ENCODE measurements around the gene FAM184A. TPM values are rescaled to one million over a fixed set of nuclear protein-coding genes. Genes with fewer than 3 reads are reported as not detected.

Gene FAM184A, protein sequence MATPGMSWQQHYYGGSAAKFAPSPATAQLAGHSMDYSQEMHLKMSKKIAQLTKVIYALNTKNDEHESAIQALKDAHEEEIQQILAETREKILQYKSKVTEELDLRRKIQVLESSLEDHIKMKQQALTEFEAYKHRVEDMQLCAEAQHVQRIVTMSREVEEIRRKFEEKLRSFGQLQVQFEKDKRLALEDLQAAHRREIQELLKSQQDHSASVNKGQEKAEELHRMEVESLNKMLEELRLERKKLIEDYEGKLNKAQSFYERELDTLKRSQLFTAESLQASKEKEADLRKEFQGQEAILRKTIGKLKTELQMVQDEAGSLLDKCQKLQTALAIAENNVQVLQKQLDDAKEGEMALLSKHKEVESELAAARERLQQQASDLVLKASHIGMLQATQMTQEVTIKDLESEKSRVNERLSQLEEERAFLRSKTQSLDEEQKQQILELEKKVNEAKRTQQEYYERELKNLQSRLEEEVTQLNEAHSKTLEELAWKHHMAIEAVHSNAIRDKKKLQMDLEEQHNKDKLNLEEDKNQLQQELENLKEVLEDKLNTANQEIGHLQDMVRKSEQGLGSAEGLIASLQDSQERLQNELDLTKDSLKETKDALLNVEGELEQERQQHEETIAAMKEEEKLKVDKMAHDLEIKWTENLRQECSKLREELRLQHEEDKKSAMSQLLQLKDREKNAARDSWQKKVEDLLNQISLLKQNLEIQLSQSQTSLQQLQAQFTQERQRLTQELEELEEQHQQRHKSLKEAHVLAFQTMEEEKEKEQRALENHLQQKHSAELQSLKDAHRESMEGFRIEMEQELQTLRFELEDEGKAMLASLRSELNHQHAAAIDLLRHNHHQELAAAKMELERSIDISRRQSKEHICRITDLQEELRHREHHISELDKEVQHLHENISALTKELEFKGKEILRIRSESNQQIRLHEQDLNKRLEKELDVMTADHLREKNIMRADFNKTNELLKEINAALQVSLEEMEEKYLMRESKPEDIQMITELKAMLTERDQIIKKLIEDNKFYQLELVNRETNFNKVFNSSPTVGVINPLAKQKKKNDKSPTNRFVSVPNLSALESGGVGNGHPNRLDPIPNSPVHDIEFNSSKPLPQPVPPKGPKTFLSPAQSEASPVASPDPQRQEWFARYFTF
- total RNA-seq, result 4.8 and 5.5 TPM in 2 replicates

DNA sequence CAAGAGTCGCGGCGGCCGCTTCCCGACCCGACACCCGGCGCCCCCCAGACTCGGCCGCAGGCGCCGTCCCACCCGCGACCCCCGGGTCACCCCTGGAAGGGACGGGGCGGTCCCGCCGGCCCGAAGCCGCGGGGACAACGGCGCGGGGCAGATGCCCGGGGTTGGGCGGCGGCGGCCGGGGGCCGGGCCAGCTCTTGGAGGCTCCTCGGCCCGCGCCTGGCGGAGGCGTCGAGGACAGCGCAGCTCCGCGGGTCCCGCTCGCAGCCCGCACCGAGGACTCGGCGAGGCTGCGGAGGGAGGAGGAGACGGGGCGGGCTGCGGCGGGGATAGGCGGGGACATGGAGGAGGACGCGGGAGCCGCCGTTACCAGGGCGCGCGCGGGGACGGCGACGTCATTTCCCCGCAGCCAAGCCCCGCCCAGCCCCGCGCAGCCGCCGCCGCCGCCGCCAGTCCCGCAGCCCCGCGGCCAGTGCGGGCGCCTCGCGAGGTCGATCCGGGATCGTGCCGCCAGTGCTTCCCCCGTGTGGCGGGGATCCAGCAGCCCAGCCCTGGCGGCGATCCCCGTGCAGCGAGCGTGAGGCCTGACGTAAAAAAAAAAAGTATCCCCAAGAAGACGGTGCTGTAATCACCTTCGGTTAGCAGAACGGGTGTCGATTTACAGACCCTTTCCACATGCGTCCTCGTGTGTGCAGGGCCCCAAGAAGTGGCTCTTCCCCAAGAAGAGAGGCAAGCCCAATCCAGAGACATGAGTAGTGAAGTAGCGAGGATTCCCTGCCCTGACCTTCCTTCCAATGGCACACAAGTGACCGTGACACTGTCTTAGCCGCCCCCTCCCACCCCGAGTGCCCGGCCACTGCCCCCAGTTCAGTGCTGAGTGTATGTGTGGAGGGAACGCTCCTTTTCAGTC lies at the start of gene FAM184A:
Gene FAM184A, minus strand, starts transcription at position 289 of the 907 bp plus-strand sequence. CDS start 365 bp downstream, outside the sequence.
- intact Hi-C loops (cut with micrococcal nuclease), result loop anchor here (1.0 to 10.0 kb wide), 11 partner anchors 32 to 1404 kb away; partner anchors contain the start of genes ASF1A, CEP85L, MCM9 and NUS1

DNA sequence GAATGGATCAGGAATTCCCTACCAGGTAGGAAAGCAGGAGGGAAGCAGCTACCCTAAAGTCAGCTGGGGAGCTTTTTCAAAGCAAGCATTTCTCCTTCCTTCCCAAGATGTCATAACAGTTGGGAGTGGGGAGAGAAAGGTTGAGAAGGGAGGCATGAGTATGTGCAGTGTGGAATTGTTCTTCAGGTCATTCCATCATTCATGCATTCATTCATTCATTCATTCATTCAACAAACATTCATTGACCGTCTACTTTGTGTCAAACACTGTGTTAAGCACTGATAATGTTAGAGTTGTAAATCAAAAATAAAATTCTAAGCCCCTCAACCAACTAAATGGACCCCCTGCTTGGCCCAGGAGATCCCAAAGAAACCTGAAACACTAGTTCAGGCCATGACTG lies 49.2 kb upstream of the FAM184A start:
- intact Hi-C loops (cut with micrococcal nuclease), result loop anchor here (2.0 to 10.0 kb wide), 2 partner anchors 19 to 927 kb away; no protein-coding TSS in a partner anchor

DNA sequence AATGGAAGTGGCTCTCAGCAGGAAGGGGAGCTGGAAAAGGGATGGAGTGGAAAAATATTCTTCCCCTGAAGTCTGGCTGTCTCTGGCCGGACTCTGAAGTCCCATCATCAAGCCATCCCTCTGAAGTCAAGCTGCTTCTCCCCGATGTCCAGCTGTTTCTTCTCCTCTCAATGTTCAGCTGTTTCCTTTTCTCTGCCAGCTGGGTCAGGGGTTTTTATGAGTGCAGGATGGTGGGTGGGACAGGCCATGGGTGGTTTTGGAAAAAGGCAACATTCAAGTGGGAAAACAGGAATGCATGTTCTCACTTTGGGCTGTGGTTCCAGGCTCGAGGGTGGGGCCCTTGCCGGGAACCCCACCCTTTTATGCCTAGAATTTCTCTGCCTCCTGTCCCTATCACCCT lies 48.4 kb upstream of the FAM184A start:
- intact Hi-C loops (cut with micrococcal nuclease), result loop anchor here (10.0 kb wide), 1 partner anchor 928 kb away; no protein-coding TSS in a partner anchor

DNA sequence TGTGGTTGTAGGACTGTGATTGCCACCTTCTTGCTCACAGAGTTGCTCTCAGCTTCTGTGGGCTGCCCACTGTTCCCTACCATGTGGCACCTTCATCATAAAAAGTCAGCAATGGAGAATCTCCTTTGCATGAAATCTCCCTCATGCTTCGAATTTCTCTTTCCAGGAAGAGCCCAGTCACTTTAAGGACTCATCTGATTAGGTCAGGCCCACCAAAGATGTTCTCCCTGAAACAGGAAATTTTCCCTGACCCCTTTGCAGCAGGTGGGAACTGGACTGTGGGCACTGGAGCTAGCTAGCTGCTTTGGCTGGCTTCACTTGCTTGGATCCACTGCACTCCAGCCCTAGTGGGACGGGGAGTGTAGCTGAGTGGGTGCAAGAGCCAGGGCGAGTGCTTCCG lies 47.7 kb upstream of the FAM184A start:
- intact Hi-C loops (cut with micrococcal nuclease), result loop anchor here (10.0 kb wide), 1 partner anchor 929 kb away; no protein-coding TSS in a partner anchor

DNA sequence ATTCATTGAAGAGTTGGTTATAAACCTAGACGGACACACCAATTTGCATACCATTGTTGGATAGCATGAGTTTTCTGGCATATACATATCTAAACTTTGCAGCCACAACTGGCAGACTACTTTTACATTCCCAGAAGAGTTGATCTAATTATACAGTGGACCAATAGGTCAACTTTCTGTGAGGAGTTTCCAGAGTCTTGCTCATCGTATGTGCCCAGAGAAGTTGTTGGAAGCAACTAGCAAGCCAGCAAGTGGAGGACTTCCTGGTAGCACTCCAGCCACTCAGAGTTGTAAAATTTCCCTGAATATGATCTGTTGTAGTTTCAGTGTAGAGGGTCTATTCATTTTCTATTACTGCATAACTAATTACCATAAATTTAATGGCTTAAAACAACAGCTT lies 47.1 kb upstream of the FAM184A start:
- intact Hi-C loops (cut with micrococcal nuclease), result loop anchor here (10.0 kb wide), 1 partner anchor 929 kb away; no protein-coding TSS in a partner anchor

DNA sequence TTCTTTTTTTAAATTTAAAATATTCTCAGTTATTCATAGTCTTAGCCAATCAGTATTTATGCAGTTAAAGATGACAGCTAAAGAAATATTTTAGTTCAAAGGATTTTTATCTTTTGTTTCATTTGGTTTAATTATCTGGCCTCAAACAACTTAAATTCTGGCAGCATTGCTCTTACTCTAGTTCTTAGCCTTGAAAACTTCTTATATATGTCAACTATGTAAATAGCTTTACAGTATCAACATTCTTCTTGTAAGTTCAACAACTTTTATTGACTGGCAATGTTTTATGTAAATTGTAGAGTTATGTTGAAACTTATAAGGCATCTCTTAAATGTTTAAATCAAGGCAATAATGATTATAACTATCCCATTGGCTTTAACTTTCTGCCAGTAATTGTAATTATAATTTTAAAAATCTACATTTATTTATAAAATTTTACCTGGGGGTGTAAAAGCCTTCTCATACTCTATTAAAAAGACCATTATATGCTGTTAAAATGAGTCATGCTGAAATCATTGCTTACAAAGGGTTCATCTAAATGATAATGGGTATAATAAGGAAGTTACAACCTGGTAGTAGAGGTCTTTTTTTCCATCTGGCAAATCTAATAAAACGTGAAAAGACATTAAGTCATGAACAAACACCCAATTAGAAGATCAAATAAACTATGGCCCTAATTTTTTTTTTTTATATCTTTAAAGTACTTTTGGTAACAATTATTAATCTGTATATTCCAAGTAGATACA lies 45.8 kb upstream of the FAM184A start:
- intact Hi-C loops (cut with micrococcal nuclease), result loop anchor here (10.0 kb wide), 1 partner anchor 931 kb away; no protein-coding TSS in a partner anchor

DNA sequence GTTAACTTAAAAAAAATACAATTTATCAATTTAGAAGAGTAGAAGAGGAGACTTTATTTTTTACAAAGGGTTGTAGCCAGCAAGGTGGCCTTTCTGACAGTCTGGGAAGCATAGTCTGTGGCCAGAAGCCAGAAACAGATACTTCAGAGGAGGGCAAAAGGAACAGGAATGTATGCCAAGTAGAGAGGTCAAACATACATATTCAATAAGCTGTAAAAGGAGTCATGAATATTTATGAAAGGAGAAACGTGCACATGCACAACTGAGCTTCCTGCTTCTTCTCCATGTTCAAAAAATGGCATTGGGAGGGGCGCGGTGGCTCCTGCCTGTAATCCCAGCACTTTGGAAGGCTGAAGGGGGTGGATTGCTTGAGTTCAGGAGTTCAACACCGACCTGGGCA lies 43.9 kb upstream of the FAM184A start:
- intact Hi-C loops (cut with micrococcal nuclease), result loop anchor here (10.0 kb wide), 1 partner anchor 932 kb away; no protein-coding TSS in a partner anchor

DNA sequence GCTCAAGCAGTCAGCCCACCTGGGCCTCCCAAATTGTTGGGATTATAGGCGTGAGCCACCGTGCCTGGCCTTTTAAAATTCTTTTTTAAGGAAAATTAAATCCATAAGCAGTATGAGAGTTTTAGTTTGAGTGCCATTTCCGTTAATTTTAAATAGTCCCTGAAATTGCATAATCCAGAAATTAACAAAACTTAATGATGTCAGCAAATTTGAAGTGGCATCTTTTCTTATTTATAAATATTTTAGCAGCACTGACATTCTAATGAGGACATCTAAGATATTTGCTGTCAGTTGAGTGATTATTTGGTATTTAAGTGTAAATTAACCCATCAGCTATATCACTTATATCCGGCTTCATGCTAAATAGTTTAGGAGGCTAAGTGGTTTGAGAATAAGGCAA lies 42.9 kb upstream of the FAM184A start:
- intact Hi-C loops (cut with micrococcal nuclease), result loop anchor here (10.0 kb wide), 1 partner anchor 933 kb away; no protein-coding TSS in a partner anchor

DNA sequence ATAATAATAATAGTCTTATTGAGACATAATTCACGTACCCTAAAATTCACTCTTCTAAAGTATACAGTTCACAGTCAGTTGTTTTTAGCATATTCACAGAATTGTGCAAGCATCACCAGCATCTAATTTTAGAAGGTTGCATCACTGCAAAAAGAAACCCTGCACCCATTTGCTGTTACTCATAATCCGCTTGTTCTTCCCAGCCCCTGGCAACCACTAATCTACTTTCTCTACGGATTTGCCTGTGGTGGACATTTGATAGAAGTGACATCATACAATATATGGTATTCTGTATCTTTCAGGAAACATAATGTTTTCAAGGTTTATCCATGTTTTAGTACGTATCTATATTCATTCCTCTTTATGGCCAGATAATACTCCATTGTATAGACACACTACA lies 41.5 kb upstream of the FAM184A start:
- intact Hi-C loops (cut with micrococcal nuclease), result loop anchor here (10.0 kb wide), 2 partner anchors 475 to 935 kb away; no protein-coding TSS in a partner anchor

DNA sequence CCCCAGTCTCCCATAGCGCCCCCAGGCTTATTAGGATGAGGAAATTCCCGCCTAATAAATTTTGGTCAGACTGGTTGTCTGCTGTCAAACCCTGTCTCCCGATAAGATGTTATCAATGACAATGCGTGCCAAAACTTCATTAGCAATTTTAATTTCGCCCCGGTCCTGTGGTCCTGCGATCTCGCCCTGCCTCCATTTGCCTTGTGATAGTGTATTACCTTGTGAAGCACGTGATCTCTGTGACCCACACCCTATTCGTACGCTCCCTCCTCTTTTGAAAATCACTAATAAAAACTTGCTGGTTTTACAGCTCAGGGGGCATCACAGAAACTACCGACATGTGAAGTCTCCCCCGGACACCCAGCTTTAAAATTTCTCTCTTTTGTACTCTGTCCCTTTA lies 40.6 kb upstream of the FAM184A start:
- intact Hi-C loops (cut with micrococcal nuclease), result loop anchor here (10.0 kb wide), 1 partner anchor 474 kb away; no protein-coding TSS in a partner anchor

DNA sequence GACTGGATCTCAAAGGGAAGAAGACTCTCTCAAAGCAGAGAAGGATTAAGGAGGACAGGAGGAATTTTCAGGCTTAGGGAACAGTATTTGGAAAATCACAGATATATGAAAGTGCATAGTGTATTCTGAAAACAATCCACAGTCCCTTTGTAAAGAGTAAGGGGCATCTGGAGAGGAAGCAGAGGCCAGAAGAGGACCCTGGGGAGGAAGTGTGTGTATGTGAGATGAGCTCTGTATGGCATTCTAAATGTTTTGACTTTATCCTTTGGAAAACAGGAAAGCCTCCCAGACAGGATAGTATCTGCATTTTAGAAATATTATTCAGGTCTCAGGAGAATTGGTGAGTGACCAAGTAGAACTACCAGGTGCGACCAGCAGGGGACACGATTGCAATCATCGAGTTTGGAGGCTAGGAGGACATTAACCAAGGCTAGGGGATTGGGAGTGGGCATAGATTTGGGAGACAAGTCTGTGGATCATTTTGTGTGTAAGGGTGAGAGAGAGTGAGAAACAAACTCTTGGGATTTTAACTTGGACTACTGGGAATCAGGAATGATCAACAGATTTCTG lies 38.3 kb upstream of the FAM184A start:
- intact Hi-C loops (cut with micrococcal nuclease), result loop anchor here (10.0 kb wide), 1 partner anchor 472 kb away; no protein-coding TSS in a partner anchor

DNA sequence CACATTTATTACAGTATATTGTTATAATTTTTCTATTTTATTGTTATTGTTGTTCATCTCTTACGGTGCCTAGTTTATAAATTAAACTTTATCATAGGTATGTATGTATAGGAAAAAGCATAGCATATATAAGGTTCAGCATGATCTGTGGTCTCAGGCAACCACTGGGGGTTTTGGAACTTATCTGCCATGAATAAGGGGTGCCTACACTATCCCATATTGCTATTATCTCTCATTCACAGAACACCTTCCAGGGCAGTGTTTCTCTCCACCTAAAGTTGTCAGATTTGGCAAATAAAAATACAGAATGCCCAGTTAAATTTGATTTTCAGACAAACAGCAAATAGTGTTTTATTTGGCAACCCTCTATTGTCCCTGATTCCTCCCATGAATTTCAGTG lies 35.5 kb upstream of the FAM184A start:
- intact Hi-C loops (cut with micrococcal nuclease), result loop anchor here (10.0 kb wide), 1 partner anchor 469 kb away; no protein-coding TSS in a partner anchor

DNA sequence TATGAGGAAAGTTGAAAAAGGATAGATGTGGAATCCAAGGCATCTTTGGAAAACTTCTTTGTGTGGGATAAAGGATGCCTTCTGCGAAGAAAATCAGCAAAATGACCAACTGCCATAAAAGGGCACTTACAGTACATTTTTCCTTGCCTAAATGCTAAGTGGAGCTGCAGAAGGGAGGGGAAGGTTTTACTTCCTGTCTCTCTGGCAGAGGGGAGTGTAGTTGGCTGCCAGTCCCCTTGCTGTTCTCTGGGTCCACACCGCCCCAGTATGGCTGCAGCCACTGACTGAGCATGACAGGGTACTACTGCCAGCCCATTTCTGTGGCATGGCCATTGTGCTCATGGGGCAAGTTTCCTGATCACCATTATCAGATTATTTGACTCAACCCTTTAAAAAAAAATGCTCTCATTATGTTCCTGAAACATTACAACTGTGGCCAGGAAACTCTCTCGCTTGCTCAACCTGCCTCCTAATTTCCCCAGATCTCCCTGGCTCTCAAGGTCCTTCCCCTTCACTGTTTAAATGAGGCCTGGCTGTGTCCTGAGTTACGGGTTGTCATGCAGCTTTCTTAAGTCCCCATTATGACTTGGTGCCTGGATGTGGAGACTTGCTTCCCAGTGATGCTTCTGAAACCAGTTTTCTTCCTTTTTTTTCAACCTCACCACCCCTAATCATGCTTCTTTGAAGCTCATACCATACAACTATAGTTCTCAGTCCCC lies 34.5 kb upstream of the FAM184A start:
- intact Hi-C loops (cut with micrococcal nuclease), result loop anchor here (10.0 kb wide), 1 partner anchor 468 kb away; no protein-coding TSS in a partner anchor

DNA sequence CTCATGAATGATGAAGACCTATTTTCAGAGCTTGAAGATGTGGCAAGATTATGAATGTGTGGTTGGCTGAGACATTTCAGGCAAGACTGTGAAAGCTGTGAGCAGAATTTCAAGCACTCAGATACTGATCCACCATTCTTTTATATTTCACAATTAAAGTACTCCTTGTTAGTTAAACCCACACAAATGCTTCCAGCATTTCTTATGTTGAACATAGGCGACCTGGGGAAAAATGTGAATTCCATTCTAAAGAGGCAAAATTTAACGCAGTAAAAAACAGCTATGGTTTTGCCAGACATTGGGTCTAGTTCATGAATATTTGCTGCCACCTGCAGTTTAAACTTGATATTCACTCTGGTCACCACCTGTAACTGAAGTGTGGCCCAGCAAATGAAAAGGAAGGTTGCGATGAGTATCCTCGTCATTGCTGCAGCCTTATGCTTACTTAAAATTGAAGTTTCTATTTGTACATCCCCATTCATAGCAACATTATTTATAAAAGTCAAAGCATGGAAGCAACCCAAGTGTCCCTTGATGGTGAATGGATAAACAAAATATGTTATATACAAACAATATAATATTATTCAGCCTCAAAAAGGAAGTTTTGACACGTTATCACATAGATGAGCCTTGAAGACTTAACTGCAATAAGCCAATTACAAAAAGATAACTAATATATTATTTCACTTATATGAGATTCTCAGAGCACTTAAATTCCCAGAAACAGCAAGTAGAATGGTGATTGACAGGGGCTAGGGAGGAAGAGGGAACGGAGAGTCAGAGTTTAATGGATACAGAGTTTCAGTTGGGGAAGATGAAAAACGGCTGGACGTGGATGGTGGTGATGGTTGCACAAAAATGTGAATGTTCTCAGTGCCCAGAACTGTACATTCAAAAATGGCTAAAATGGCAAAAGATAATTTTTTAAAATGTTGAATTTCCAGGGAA lies 32.4 kb upstream of the FAM184A start:
- intact Hi-C loops (cut with micrococcal nuclease), result loop anchor here (1.0 to 10.0 kb wide), 12 partner anchors 32 to 1135 kb away; partner anchors contain the start of genes ASF1A and MCM9

DNA sequence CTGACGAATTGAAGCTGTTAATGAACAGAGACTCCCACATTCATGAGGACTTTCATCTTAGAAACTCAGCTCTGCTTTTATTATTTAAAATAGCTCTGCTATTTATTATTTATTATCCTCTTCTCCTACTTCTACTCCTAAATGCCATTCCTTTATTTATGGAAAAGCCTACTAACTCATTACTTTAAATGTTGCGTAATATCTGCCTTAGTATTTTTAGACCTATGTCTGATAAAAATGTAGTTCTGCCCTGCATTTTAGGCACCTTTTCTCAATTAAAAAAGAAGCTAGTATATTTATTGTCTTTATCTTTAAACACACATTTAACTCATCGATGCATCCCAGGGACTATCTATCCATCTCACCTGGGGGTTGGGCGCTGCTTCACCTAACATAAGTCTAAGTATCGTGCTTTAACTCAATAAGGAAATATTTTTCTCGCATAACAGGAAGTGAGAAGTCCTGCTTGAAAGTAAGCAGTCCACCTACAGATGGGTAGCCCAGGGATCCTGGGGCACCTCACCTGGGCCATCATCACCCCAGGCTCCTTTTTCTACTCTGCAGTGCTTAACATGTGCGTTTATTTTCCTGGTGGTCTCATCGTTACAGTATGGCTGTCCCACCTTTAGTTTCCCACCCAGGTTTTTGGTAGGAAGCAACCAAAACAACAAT lies 31.3 kb upstream of the FAM184A start:
- intact Hi-C loops (cut with micrococcal nuclease), result loop anchor here (1.0 to 10.0 kb wide), 12 partner anchors 30 to 1133 kb away; partner anchors contain the start of genes ASF1A and MCM9

DNA sequence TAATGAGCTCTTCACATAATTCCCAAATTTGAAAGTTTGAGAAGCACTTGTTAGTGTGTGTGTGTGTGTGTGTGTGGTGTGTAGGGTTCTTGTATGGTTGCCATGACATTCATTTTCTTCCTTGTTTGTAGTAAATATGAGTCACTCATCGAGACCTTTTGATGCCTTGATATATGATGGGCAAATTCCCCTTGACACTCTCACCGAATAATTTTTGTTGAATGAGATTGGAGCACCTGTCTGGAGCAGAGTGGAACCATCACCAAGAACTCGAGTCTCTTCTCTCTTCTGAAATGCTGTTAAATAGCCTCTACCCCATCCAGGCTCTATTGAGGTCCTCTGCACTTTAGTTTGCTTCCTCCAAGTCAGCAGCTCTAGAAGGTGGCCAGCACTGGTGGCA lies 29.6 kb upstream of the FAM184A start:
- intact Hi-C loops (cut with micrococcal nuclease), result no loop called here

Data from T-helper 1 cell treated with Interleukin-12 subunit alpha and Interleukin-12 subunit beta and Interleukin-4 antibody, amounts not matched to agents 30 ng/mL and 1 ng/mL, for 36 hours (primary cell).